GM12878 (cell line): ENCODE measurements around the gene STPG4. TPM values are rescaled to one million over a fixed set of nuclear protein-coding genes. Genes with fewer than 3 reads are reported as not detected.

Source experiments
- ATAC-seq: fragments of 200-7000 bp; cut with Tn5 transposase; 3 replicates; pipeline ENCODE4 v1.9.1; 2020; ENCODE audit warnings: mild to moderate bottlenecking, moderate library complexity
- BruUV-seq: library from RNA; stranded (reverse); fragments of 400-500 nt; replicated peaks from 2 replicates; lab custom pipeline; 2021; lab: Mats Ljungman, UMichigan
- CTCF ChIA-PET: fragments of 300-600 bp; sonication (Branson Sonifier 250); formaldehyde crosslinking; extraction: SDS; loops from one replicate; lab custom pipeline; 2021; ENCODE audit warnings: inconsistent platforms; lab: Yijun Ruan, JAX
- POLR2A ChIA-PET: fragments of 350-600 bp; formaldehyde crosslinking; extraction: SDS; loops from one replicate; lab custom pipeline; 2021; ENCODE audit warnings: inconsistent platforms; lab: Charles Lee
- RAD21 ChIA-PET: fragments of 300-600 bp; sonication (Branson Sonifier 250); formaldehyde crosslinking; loops from one replicate; lab custom pipeline; 2023; ENCODE audit warnings: antibody characterized with exemption; ENCODE audit not compliant: unreplicated experiment; lab: Charles Lee
- SMC1A ChIA-PET: fragments of 300-600 bp; sonication (Branson Sonifier 250); formaldehyde crosslinking; loops from one replicate; lab custom pipeline; 2023; ENCODE audit not compliant: unreplicated experiment, uncharacterized antibody; lab: Charles Lee
- DNase-seq: peaks from one replicate; pipeline ENCODE4 v3.0.0-alpha.2; 2011; ENCODE audit warnings: low read depth, low spot score
- FAIRE-seq: peaks from 3 replicates; lab custom pipeline; 2011; peaks lifted over from hg19 to GRCh38; lab: Jason Lieb, UNC
- H2AFZ ChIP-seq: 2 replicates; pipeline ENCODE4 v1.6.0; 2011; ENCODE audit warnings: low read depth, low read length, control low read depth; ENCODE audit not compliant: control insufficient read depth
- H3K27ac ChIP-seq: 2 replicates; pipeline ENCODE4 v1.5.1; 2011; ENCODE audit warnings: control low read depth; ENCODE audit not compliant: control insufficient read depth, insufficient read depth
- H3K27me3 ChIP-seq, 2 experiments: replicated peaks in 1 of 2; 2 replicates each; pipeline versions ENCODE4 v1.6.0 to v1.6.1; 2011; ENCODE audit warnings: low read length in 1 of 2; ENCODE audit not compliant: control insufficient read depth in 2 of 2, insufficient read depth in 2 of 2
- H3K36me3 ChIP-seq, 2 experiments: 2 replicates each; pipeline ENCODE4 v1.5.1; 2011; ENCODE audit warnings: low read length in 1 of 2; ENCODE audit not compliant: control insufficient read depth in 2 of 2, insufficient read depth in 2 of 2
- H3K4me1 ChIP-seq: 2 replicates; pipeline ENCODE4 v1.6.1; 2011; ENCODE audit warnings: mild to moderate bottlenecking, low read length, moderate library complexity, mixed read lengths; ENCODE audit not compliant: control insufficient read depth, insufficient read depth
- H3K4me2 ChIP-seq: 2 replicates; pipeline ENCODE4 v1.6.0; 2011; ENCODE audit warnings: control low read depth; ENCODE audit not compliant: control insufficient read depth, insufficient read depth
- H3K4me3 ChIP-seq: fragments of 200-600 bp; sonication (generic); 2 replicates; pipeline ENCODE4 v1.5.1; 2016
- H3K79me2 ChIP-seq: 2 replicates; pipeline ENCODE4 v1.6.0; 2011; ENCODE audit warnings: low read length; ENCODE audit not compliant: control insufficient read depth, insufficient read depth
- H3K9ac ChIP-seq: 2 replicates; pipeline ENCODE4 v1.8.0; 2011; ENCODE audit warnings: low read length, control low read depth, mixed read lengths; ENCODE audit not compliant: control insufficient read depth, insufficient read depth
- H3K9me3 ChIP-seq: replicated peaks from 3 replicates; pipeline ENCODE4 v1.5.1; 2011; ENCODE audit warnings: mild to moderate bottlenecking, low read length; ENCODE audit not compliant: control insufficient read depth, insufficient read depth
- H4K20me1 ChIP-seq: 2 replicates; pipeline ENCODE4 v1.6.0; 2011; ENCODE audit not compliant: control insufficient read depth, insufficient read depth
- HDGF ChIP-seq: fragments of 450-650 bp; IDR thresholded peaks from 2 replicates; pipeline ENCODE4 v1.6.1; 2016; ENCODE audit warnings: antibody characterized with exemption
- IKZF2 ChIP-seq, 2 experiments: fragments of 450-650 bp; IDR thresholded peaks; 2 replicates each; pipeline ENCODE4 v1.6.1; 2017; ENCODE audit warnings: mild to moderate bottlenecking in 2 of 2, moderate library complexity in 2 of 2
- PML ChIP-seq: IDR thresholded peaks from 2 replicates; pipeline ENCODE4 v1.6.1; 2012; ENCODE audit warnings: low read length, inconsistent platforms
- POLR2A ChIP-seq: IDR thresholded peaks from 2 replicates; pipeline ENCODE4 v1.6.1; 2011; ENCODE audit warnings: low read depth, mild to moderate bottlenecking, low read length
- RUNX3 ChIP-seq: IDR thresholded peaks from 2 replicates; pipeline ENCODE4 v1.6.1; 2012; ENCODE audit warnings: low read length, inconsistent platforms
- SREBF2 ChIP-seq: IDR thresholded peaks from 2 replicates; pipeline ENCODE4 v1.6.1; 2012; ENCODE audit warnings: mild to moderate bottlenecking, low read length
- SUPT20H ChIP-seq: IDR thresholded peaks from 2 replicates; pipeline ENCODE4 v1.6.1; 2011; ENCODE audit warnings: low read depth, mild to moderate bottlenecking, low read length, moderate library complexity, borderline replicate concordance; ENCODE audit not compliant: control insufficient read depth
- ZZZ3 ChIP-seq: IDR thresholded peaks from 2 replicates; pipeline ENCODE4 v1.6.1; 2011; ENCODE audit warnings: low read depth; ENCODE audit not compliant: control insufficient read depth, insufficient read length
- WGBS: methylation state at CpG from one replicate; pipeline ENCODE4 v1.1.6; 2016; ENCODE audit warnings: low lambda C conversion rate; ENCODE audit not compliant: insufficient replicate concordance, insufficient coverage; ENCODE audit errors: missing lambda C conversion rate; 5-methylcytosine and 5-hydroxymethylcytosine counted together
- in situ Hi-C: fragments of 300-500 bp; cut with MboI; formaldehyde crosslinking; loops from 9 replicates; pipeline ENCODE4 v1.14.3; 2018; ENCODE audit warnings: mixed read lengths
- intact Hi-C: fragments of 100-400 bp; cut with micrococcal nuclease; formaldehyde crosslinking; loops from one replicate; pipeline ENCODE4 v1.14.2; 2022; ENCODE audit not compliant: unreplicated experiment
- polyA plus RNA-seq, 11 experiments: library from polyadenylated mRNA; depleted of rRNA in 4 of 11; unstranded in 6 of 11; stranded (reverse) in 5 of 11; fragments of >200 nt; fragmentation: Nextera tagmentation in 4 of 11; fragmentation: Illumina TruSeq in 1 of 11; extraction: Ambion mirVana in 4 of 11; extraction: Trizol in 1 of 11; gene quantifications; 1 replicate in 1 of 11; 2 replicates in 10 of 11; pipeline versions ENCODE4 v1.2.1 to v1.2.3, GENCODE V29; 2011 to 2016; ENCODE audit warnings: inconsistent platforms in 2 of 11, missing spikeins in 2 of 11, low read depth in 1 of 11
- total RNA-seq, 4 experiments: library from RNA; depleted of rRNA in 3 of 4; stranded (reverse); fragments of >200 nt in 3 of 4; fragmentation: Illumina TruSeq in 1 of 4; extraction: Trizol in 1 of 4; gene quantifications; 2 replicates each; pipeline versions ENCODE4 v1.2.1 to v1.2.3, GENCODE V29; 2013 to 2021
- TF ChIP-seq, protein P1 (sequence below): fragments of 450-650 bp; IDR thresholded peaks from 2 replicates; pipeline ENCODE4 v1.6.1; 2018; ENCODE audit warnings: mild to moderate bottlenecking, low read depth, moderate library complexity; ENCODE audit not compliant: partially characterized antibody
- TF ChIP-seq, protein P2 (sequence below): fragments of 450-650 bp; IDR thresholded peaks from 2 replicates; pipeline ENCODE4 v1.6.1; 2017; ENCODE audit warnings: borderline replicate concordance

The STPG4 gene
- total and polyA plus RNA-seq, 10 of the 15 experiments (the other 5 are each of a cell fraction or from before 2014, with no cell fraction given), result 0.10 to 0.29 (median 0.19) TPM; not detected in 3

DNA sequence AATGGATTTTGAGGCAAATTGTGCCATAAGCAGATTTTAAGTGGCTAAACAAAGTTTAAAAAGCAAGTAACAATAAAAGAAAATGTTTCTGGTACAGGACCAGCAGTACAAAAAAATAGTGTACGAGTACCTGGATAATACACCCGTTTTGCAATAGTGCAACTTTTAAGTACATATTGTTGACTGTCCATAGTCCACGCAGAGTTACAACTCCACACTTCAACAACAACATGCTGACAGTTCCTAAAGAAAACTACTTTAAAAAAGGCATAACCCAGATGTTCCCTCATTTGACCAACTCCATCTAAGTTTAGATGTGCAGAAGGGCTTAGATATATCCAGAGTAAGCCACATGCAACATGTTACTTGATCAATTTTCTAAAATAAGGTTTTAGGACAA lies 5.1 kb upstream of the STPG4 start:
- Histone ChIP-seq H4K20me1 (peaks cover 6% of the 10 kb centered on the region; the same call in 1 of the 2 replicates), H3K4me1 (0 out of 2 replicates have a peak, but pooled peaks cover 5% of the 10 kb centered on the region), H3K4me2 (no peak overlapping the region), H3K27ac (no peak overlapping the region), H3K9ac (no peak overlapping the region), H3K4me3 (no peak overlapping the region), H3K27me3 (no peaks in the 10 kb centered on the region), H3K9me3 (no peaks in the 10 kb centered on the region), H2AFZ (no peak overlapping the region), H3K79me2 (peaks cover 14% of the 10 kb centered on the region), H3K36me3 (peaks cover 2 to 33% of the 10 kb centered on the region in 2 experiments)
- WGBS, result 79% methylated on average over 3 of the region's 3 CpGs
- ChIA-PET SMC1A (no interaction called here), CTCF (no interaction called here), RAD21 (no interaction called here), POLR2A (no interaction called here)
- BruUV-seq, result TSS peak; percentile 71
- TF ChIP-seq IKZF2 (IDR thresholded peaks at IDR 0.05) (no peak), ZZZ3 (no peak), SUPT20H (no peak), PML (no peak), RUNX3 (no peak), SREBF2 (no peak), HDGF (no peak), POLR2A (no peak)
- TF ChIP-seq, protein P1, sequence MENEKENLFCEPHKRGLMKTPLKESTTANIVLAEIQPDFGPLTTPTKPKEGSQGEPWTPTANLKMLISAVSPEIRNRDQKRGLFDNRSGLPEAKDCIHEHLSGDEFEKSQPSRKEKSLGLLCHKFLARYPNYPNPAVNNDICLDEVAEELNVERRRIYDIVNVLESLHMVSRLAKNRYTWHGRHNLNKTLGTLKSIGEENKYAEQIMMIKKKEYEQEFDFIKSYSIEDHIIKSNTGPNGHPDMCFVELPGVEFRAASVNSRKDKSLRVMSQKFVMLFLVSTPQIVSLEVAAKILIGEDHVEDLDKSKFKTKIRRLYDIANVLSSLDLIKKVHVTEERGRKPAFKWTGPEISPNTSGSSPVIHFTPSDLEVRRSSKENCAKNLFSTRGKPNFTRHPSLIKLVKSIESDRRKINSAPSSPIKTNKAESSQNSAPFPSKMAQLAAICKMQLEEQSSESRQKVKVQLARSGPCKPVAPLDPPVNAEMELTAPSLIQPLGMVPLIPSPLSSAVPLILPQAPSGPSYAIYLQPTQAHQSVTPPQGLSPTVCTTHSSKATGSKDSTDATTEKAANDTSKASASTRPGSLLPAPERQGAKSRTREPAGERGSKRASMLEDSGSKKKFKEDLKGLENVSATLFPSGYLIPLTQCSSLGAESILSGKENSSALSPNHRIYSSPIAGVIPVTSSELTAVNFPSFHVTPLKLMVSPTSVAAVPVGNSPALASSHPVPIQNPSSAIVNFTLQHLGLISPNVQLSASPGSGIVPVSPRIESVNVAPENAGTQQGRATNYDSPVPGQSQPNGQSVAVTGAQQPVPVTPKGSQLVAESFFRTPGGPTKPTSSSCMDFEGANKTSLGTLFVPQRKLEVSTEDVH, result no peak
- TF ChIP-seq, protein P2, sequence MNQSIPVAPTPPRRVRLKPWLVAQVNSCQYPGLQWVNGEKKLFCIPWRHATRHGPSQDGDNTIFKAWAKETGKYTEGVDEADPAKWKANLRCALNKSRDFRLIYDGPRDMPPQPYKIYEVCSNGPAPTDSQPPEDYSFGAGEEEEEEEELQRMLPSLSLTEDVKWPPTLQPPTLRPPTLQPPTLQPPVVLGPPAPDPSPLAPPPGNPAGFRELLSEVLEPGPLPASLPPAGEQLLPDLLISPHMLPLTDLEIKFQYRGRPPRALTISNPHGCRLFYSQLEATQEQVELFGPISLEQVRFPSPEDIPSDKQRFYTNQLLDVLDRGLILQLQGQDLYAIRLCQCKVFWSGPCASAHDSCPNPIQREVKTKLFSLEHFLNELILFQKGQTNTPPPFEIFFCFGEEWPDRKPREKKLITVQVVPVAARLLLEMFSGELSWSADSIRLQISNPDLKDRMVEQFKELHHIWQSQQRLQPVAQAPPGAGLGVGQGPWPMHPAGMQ, result no peak
- intact Hi-C loops (no loop called here), in situ Hi-C loops (no loop called here)
- DNase-seq, result no peak
- FAIRE-seq, result no peak
- no peak for ATAC-seq
